ENCODE measurements around the gene KRTAP5-4. TPM values are rescaled to one million over a fixed set of nuclear protein-coding genes. Genes with fewer than 3 reads are reported as not detected.

The KRTAP5-4 gene
- total RNA-seq, 2 donors from 2014 or later: not detected

DNA sequence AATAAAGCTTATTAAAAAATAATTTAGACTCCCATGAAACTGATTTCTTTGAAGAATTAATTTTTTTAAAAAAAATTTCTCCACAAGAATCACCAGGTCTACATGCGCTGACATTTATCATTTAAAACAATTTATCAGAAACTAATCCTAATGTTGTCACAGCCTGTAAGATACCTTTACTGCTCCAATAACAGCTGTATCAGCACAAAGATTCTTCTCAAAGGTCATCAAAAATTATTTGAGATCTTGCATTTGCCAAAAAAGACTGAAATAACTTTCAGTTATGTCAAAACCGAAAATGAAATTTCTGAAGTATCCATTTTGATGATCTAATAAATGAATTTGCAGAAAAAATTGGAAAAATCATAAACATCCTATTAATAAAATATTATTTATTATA is 15.7 kb upstream of the KRTAP5-4 start:
- H3K4me1 Mint-ChIP-seq (ENCODE audit: low read depth in 2 of 2): peaks cover 3 to 6% of the 10 kb centered on the region in 2 donors
- H3K27me3 Mint-ChIP-seq: peaks cover 26 to 31% of the 10 kb centered on the region in 2 donors
- no peak for ATAC-seq
- no peak overlapping the region for H3K4me3 Mint-ChIP-seq
- no peaks in the 10 kb centered on the region for H3K9me3 Mint-ChIP-seq
- H3K27ac Mint-ChIP-seq: no peak overlapping the region
- no peaks in the 10 kb centered on the region for H3K36me3 Mint-ChIP-seq
- no peak for DNase-seq (ENCODE audit: low spot score)

- Mint-ChIP-seq H3K4me3 (no peak overlapping the region), H3K27ac (no peak overlapping the region), H3K27me3 (peaks cover 33 to 42% of the 10 kb centered on the region in 2 donors), H3K9me3 (no peaks in the 10 kb centered on the region), H3K36me3 (no peaks in the 10 kb centered on the region), H3K4me1 (ENCODE audit: low read depth in 2 of 2) (peaks cover 3 to 6% of the 10 kb centered on the region in 2 donors)
- ATAC-seq (no peak), DNase-seq (ENCODE audit: low spot score) (no peak)
Measured at GRCh38 chr11:1636291-1636950, 14.5 kb upstream of the KRTAP5-4 start.

DNA sequence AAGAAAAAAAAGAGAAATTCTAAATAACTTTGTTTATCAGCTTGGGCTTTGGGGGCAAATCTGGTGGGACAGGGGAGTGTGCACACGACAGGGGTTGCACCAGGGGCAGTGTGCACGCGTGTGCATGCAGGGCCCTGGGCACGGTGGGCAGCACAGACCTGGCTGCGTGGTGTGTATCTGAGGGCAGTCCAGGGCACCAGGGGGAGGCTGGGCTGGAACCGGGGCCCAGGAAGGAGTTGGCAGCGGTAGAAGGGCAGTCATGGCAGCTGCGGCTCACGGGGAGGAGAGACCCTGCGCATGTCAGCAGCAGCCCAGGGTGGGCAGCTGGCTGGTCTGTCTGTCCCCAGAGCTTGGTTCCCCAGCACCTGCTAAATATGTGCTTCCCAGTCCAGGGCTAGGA is 11.9 kb upstream of the KRTAP5-4 start:
- H3K27me3 Mint-ChIP-seq: peaks cover 34 to 42% of the 10 kb centered on the region in 2 donors
- DNase-seq (ENCODE audit: low spot score) (no peak), ATAC-seq (no peak)
- no peak overlapping the region for H3K4me3 Mint-ChIP-seq
- H3K36me3 Mint-ChIP-seq: no peaks in the 10 kb centered on the region
- H3K9me3 Mint-ChIP-seq: no peaks in the 10 kb centered on the region
- H3K4me1 Mint-ChIP-seq (ENCODE audit: low read depth in 2 of 2): no peaks in the 10 kb centered on the region
- H3K27ac Mint-ChIP-seq: no peak overlapping the region

- Mint-ChIP-seq H3K9me3 (no peaks in the 10 kb centered on the region), H3K27me3 (peaks cover 36 to 45% of the 10 kb centered on the region in 2 donors), H3K4me1 (ENCODE audit: low read depth in 2 of 2) (no peaks in the 10 kb centered on the region), H3K27ac (no peak overlapping the region), H3K4me3 (no peak overlapping the region), H3K36me3 (no peaks in the 10 kb centered on the region)
- no peak for ATAC-seq
- no peak for DNase-seq (ENCODE audit: low spot score)
Measured at GRCh38 chr11:1632053-1632714, 10.2 kb upstream of the KRTAP5-4 start.

DNA sequence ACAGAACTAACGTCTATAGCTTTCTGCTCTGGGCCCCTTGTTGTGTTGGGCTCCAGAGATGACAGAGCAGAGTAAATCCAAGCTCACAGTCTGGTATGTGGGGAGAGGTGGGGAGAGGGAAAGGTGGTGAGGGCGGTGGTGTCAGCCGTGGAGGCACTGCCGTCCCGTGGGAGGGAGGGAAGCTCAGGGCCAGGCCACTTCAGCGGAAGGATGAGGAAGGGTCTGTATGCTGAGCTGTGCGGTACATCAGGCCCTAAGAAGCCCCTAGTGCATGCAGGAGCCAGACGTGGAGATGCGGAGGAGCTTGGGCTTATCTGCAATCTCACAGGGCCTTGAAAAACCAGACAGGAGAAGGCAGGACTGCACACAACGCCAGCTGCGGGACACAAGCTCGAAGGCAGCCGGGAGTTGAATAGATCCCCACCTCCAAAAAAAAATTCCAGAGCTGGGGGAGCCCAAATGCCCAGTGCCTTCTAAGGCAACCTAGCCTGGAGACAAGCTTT is 9.2 kb upstream of the KRTAP5-4 start:
- no peak for ATAC-seq
- Mint-ChIP-seq H3K27me3 (peaks cover 34 to 50% of the 10 kb centered on the region in 2 donors), H3K36me3 (no peaks in the 10 kb centered on the region)

DNA sequence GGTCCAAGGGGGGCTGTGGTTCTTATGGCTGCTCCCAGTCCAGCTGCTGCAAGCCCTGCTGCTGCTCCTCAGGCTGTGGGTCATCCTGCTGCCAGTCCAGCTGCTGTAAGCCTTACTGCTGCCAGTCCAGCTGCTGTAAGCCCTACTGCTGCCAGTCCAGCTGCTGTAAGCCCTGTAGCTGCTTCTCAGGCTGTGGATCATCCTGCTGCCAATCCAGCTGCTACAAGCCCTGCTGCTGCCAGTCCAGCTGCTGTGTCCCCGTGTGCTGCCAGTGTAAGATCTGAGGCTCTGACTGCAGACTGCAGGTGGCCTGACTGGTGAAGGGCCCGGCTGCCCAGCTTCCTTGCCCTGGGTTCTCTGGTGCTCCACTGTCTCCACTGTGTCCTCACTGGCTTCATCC is 8.3 kb upstream of the KRTAP5-4 start:
- Mint-ChIP-seq H3K9me3 (no peaks in the 10 kb centered on the region), H3K4me1 (ENCODE audit: low read depth in 2 of 2) (no peaks in the 10 kb centered on the region), H3K4me3 (no peak overlapping the region), H3K27ac (no peak overlapping the region), H3K36me3 (no peaks in the 10 kb centered on the region), H3K27me3 (peaks cover 30 to 43% of the 10 kb centered on the region in 2 donors)
- DNase-seq (ENCODE audit: low spot score) (no peak), ATAC-seq (no peak)

More for the DNA sequence above, 9.2 kb upstream of the KRTAP5-4 start:
- Mint-ChIP-seq H3K9me3 (no peaks in the 10 kb centered on the region), H3K4me1 (ENCODE audit: low read depth in 2 of 2) (no peaks in the 10 kb centered on the region), H3K27ac (no peak overlapping the region), H3K4me3 (no peak overlapping the region)
- no peak for DNase-seq (ENCODE audit: low spot score)

- Mint-ChIP-seq H3K4me1 (ENCODE audit: low read depth in 2 of 2) (no peaks in the 10 kb centered on the region), H3K4me3 (no peak within 1 kb of the TSS), H3K27ac (no peak within 1 kb of the TSS), H3K9me3 (no peaks in the 10 kb centered on the region), H3K36me3 (no peaks in the 10 kb centered on the region), H3K27me3 (peaks cover 30 to 37% of the 10 kb centered on the region in 2 donors)
- no peak for DNase-seq (ENCODE audit: low spot score)
- ATAC-seq: no peak
Measured at GRCh38 chr11:1629326-1630185, 7.6 kb upstream of the KRTAP5-4 start, which contains the start of gene KRTAP5-5. Gene KRTAP5-5 (plus strand): TSS chr11:1629775. CDS start chr11:1629841, 66 bp downstream.

GRCh38 chr11:1628506-1629325 is 6.8 kb upstream of the KRTAP5-4 start:
- DNase-seq (ENCODE audit: low spot score) (peak; percentile 81), ATAC-seq (peak; percentile 74 to 88)
- H3K36me3 Mint-ChIP-seq: no peaks in the 10 kb centered on the region
- no peaks in the 10 kb centered on the region for H3K9me3 Mint-ChIP-seq
- no peak overlapping the region for H3K4me3 Mint-ChIP-seq
- no peaks in the 10 kb centered on the region for H3K4me1 Mint-ChIP-seq (ENCODE audit: low read depth in 2 of 2)
- no peak overlapping the region for H3K27ac Mint-ChIP-seq
- peaks cover 24 to 37% of the 10 kb centered on the region in 2 donors for H3K27me3 Mint-ChIP-seq

DNA sequence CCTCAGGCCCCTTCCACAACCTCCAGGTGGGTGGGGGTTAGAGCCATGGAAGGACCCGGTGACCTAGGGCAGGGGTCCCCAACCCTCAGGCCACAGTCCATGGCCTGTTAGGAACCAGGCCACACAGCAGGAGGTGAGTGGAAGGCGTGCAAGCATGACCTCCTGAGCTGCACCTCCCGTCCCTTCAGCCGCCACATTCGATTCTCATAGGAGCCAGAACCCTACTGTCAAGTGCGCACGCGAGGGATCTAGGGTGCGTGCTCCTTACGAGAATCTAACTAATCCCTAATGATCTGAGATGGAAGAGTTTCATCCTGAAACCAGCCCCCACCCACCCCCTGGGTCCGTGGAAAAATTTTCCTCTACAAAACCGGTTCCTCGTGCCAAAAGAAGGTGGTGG is 3.6 kb upstream of the KRTAP5-4 start:
- H3K4me1 Mint-ChIP-seq (ENCODE audit: low read depth in 2 of 2): no peaks in the 10 kb centered on the region
- H3K27me3 Mint-ChIP-seq: peaks cover 13 to 17% of the 10 kb centered on the region in 2 donors
- no peak overlapping the region for H3K4me3 Mint-ChIP-seq
- H3K36me3 Mint-ChIP-seq: no peaks in the 10 kb centered on the region
- H3K27ac Mint-ChIP-seq: no peak overlapping the region
- ATAC-seq (no peak), DNase-seq (ENCODE audit: low spot score) (no peak)
- H3K9me3 Mint-ChIP-seq: no peaks in the 10 kb centered on the region

- Mint-ChIP-seq H3K27me3 (peaks cover 14% of the 10 kb centered on the region in 2 donors), H3K36me3 (no peaks in the 10 kb centered on the region), H3K9me3 (no peaks in the 10 kb centered on the region), H3K4me1 (ENCODE audit: low read depth in 2 of 2) (no peaks in the 10 kb centered on the region), H3K4me3 (no peak overlapping the region), H3K27ac (no peak overlapping the region)
- ATAC-seq: no peak
- no peak for DNase-seq (ENCODE audit: low spot score)
Measured at GRCh38 chr11:1624621-1625020, 2.7 kb upstream of the KRTAP5-4 start.

DNA sequence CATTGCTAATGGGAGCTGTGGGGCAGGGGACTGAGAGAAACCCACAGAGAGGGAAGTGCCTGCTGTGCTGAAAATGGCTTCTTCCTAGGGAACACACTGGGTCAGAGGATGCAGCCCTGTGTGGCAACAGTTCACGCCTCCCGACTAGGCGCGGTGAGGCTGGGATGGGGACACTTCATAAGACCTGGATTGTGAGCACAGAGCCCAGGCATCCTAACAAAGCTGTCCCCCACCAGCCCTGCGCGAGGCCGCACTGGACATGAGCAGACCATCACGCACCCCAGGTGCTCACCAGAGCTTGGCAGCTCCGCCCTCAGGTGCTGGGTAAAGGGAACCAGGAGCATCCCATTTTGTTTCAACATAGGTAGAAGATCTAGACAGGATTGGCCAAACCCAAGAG is 1.8 kb upstream of the KRTAP5-4 start:
- H3K27ac Mint-ChIP-seq: no peak overlapping the region

DNA sequence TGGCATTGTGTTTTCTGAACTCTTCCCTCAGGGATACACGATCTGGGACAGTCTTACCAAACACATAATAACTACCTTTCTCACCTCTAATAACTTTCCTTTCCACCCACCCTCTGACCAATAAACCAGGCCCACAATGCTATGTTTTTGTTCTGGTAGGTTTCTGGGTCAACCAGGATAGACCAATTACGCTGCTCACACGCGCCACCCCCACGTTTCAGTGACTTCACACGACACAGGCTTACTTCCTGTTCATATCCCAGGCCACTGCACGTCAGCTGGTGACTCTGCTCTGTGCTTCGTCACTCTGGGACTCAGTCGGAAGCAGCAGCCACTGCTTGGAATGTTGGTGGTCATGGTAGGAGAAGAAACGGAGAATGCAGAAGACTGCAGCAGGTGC is 2.5 kb downstream of the KRTAP5-4 start:
- Mint-ChIP-seq H3K27ac (no peak overlapping the region), H3K36me3 (no peaks in the 10 kb centered on the region), H3K4me1 (ENCODE audit: low read depth in 2 of 2) (no peaks in the 10 kb centered on the region), H3K4me3 (no peak overlapping the region), H3K27me3 (peaks cover 22 to 27% of the 10 kb centered on the region in 2 donors), H3K9me3 (no peaks in the 10 kb centered on the region)
- ATAC-seq (peak in 1 of 2 donors; percentile 57), DNase-seq (ENCODE audit: low spot score) (no peak)

More for the DNA sequence above, 1.8 kb upstream of the KRTAP5-4 start:
- Mint-ChIP-seq H3K4me1 (ENCODE audit: low read depth in 2 of 2) (no peaks in the 10 kb centered on the region), H3K36me3 (no peaks in the 10 kb centered on the region), H3K27me3 (peaks cover 14 to 15% of the 10 kb centered on the region in 2 donors), H3K9me3 (no peaks in the 10 kb centered on the region), H3K4me3 (no peak overlapping the region)
- no peak for DNase-seq (ENCODE audit: low spot score)
- ATAC-seq: no peak

DNA sequence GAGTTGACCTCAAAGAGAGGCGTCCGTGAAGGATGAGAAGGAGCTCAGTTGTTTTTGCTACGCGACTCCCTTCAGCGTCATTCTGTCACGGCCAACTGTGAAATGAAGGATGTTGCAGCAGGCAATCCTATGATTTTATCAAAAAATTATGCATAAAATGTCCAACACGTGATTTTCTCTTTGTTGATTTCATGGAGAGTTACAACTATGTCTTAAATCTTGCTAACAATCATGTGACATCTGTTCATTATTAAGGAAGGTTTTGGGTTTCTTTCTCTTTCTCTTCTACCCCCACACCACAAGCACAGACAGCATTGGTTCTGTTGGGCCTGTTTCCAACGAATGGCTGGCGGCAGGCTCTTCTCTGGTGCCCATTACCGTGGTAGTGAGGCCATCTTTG is 3.7 kb downstream of the KRTAP5-4 start:
- no peaks in the 10 kb centered on the region for H3K36me3 Mint-ChIP-seq
- no peaks in the 10 kb centered on the region for H3K4me1 Mint-ChIP-seq (ENCODE audit: low read depth in 2 of 2)
- no peaks in the 10 kb centered on the region for H3K9me3 Mint-ChIP-seq
- no peak for ATAC-seq
- no peak overlapping the region for H3K27ac Mint-ChIP-seq
- DNase-seq (ENCODE audit: low spot score): no peak
- no peak overlapping the region for H3K4me3 Mint-ChIP-seq
- peaks cover 26 to 36% of the 10 kb centered on the region in 2 donors for H3K27me3 Mint-ChIP-seq
